Muscle of leg (tissue), 11 donors: ENCODE measurements around the gene TOGARAM1. TPM values are rescaled to one million over a fixed set of nuclear protein-coding genes. Genes with fewer than 3 reads are reported as not detected.
"Not testable (repeated sequence)": the region's sequence is repeated elsewhere in the genome, so short reads cannot be mapped to it uniquely, and the experiment has no call there.

Experiments
- DNase-seq: peaks from one replicate; pipeline ENCODE4 v3.0.0; 2013
- H3K27ac ChIP-seq: one replicate; pipeline ENCODE4 v1.5.1; 2013; ENCODE audit warnings: mild to moderate bottlenecking, low read length, control low read depth
- H3K27me3 ChIP-seq: one replicate; pipeline ENCODE4 v1.6.1; 2013; ENCODE audit warnings: low read length; ENCODE audit not compliant: control insufficient read depth, insufficient read depth
- H3K36me3 ChIP-seq: one replicate; pipeline ENCODE4 v1.6.1; 2013; ENCODE audit warnings: low read length; ENCODE audit not compliant: control insufficient read depth, insufficient read depth
- H3K4me1 ChIP-seq: one replicate; pipeline ENCODE4 v1.6.1; 2013; ENCODE audit warnings: low read length; ENCODE audit not compliant: control insufficient read depth, insufficient read depth
- H3K4me3 ChIP-seq: one replicate; pipeline ENCODE4 v1.5.1; 2013; ENCODE audit warnings: low read length, control low read depth
- H3K9me3 ChIP-seq: replicated peaks from 2 replicates; pipeline ENCODE4 v1.6.1; 2013; ENCODE audit warnings: low read depth, low read length; ENCODE audit not compliant: control insufficient read depth
- WGBS: methylation state at CpG from one replicate; pipeline ENCODE4 v1.1.5; 2013; ENCODE audit warnings: missing lambda C conversion rate; ENCODE audit not compliant: insufficient coverage; 5-methylcytosine and 5-hydroxymethylcytosine counted together
- polyA plus RNA-seq, 8 donors: library from polyadenylated mRNA; unstranded; fragments of 120-200 nt; gene quantifications; one replicate each; pipeline versions ENCODE4 v1.2.1 to v1.2.3, GENCODE V29; 2013; ENCODE audit warnings: inconsistent platforms in 1 of 8, low replicate concordance in 1 of 8; ENCODE audit not compliant: insufficient read length in 8 of 8, insufficient read depth in 1 of 8
- total RNA-seq: library from RNA; stranded (reverse); fragments of 120-200 nt; gene quantifications from one replicate; pipeline ENCODE4 v1.2.4, GENCODE V29; 2013

Gene TOGARAM1
- total and polyA plus RNA-seq, 9 donors = 20.5 to 29.9 (median 22.1) TPM

GRCh38 chr14:45060551-45060950, 98.6 kb downstream of the TOGARAM1 start:
- H3K9me3 ChIP-seq = peaks cover 3% of the 10 kb centered on the region
- H3K27me3 ChIP-seq = no peaks in the 10 kb centered on the region
- H3K4me3 ChIP-seq = no peak overlapping the region
- no peak for DNase-seq
- H3K4me1 ChIP-seq = no peaks in the 10 kb centered on the region
- no peaks in the 10 kb centered on the region for H3K36me3 ChIP-seq
- H3K27ac ChIP-seq = no peak overlapping the region

GRCh38 chr14:45065540-45065939, 103.5 kb downstream of the TOGARAM1 start:
- WGBS = 40% methylated on average over 1 of the region's 3 CpGs
- Histone ChIP-seq H3K9me3 (no peaks in the 10 kb centered on the region), H3K4me3 (no peak overlapping the region), H3K27ac (peak overlapping the region; percentile 66), H3K36me3 (peaks cover 3% of the 10 kb centered on the region), H3K4me1 (peaks cover 4% of the 10 kb centered on the region), H3K27me3 (no peaks in the 10 kb centered on the region)
- DNase-seq = peak; percentile 27

- H3K27me3 ChIP-seq = no peaks in the 10 kb centered on the region
- peak overlapping the region; percentile 66 for H3K27ac ChIP-seq
- peaks cover 3% of the 10 kb centered on the region for H3K36me3 ChIP-seq
- H3K4me1 ChIP-seq = peaks cover 4% of the 10 kb centered on the region
- no peaks in the 10 kb centered on the region for H3K9me3 ChIP-seq
- DNase-seq = peak; percentile 52
- no peak overlapping the region for H3K4me3 ChIP-seq
- WGBS = no CpG with 5 or more reads among the region's 2 CpGs
These were observed 104.0 kb downstream of the TOGARAM1 start for GRCh38 chr14:45065956-45066355.

- 100% methylated on average over 1 of the region's 3 CpGs for WGBS
- DNase-seq = no peak
- H3K4me3 ChIP-seq = no peak overlapping the region
These were observed 104.7 kb downstream of the TOGARAM1 start for GRCh38 chr14:45066667-45067066.

GRCh38 chr14:45068396-45068795, 106.4 kb downstream of the TOGARAM1 start:
- H3K36me3 ChIP-seq = peaks cover 8% of the 10 kb centered on the region
- no peak for DNase-seq
- no peak overlapping the region for H3K4me3 ChIP-seq
- no peaks in the 10 kb centered on the region for H3K27me3 ChIP-seq
- no CpG with 5 or more reads among the region's 3 CpGs for WGBS
- no peaks in the 10 kb centered on the region for H3K9me3 ChIP-seq
- H3K27ac ChIP-seq = no peak overlapping the region
- peaks cover 4% of the 10 kb centered on the region for H3K4me1 ChIP-seq

More at GRCh38 chr14:45066667-45067066, 104.7 kb downstream of the TOGARAM1 start:
- Histone ChIP-seq H3K9me3 (no peaks in the 10 kb centered on the region), H3K27me3 (no peaks in the 10 kb centered on the region), H3K27ac (peak overlapping the region; percentile 66), H3K36me3 (peaks cover 3% of the 10 kb centered on the region), H3K4me1 (peaks cover 4% of the 10 kb centered on the region)

GRCh38 chr14:45070215-45070614, 108.2 kb downstream of the TOGARAM1 start:
- Histone ChIP-seq H3K4me1 (peaks cover 4% of the 10 kb centered on the region), H3K4me3 (no peak overlapping the region), H3K9me3 (no peaks in the 10 kb centered on the region), H3K27ac (no peak overlapping the region), H3K27me3 (no peaks in the 10 kb centered on the region), H3K36me3 (peaks cover 8% of the 10 kb centered on the region)
- no peak for DNase-seq
- no CpG with 5 or more reads among the region's 1 CpG for WGBS

GRCh38 chr14:45072126-45072525, 110.1 kb downstream of the TOGARAM1 start:
- WGBS = 95% methylated on average over 5 of the region's 6 CpGs
- Histone ChIP-seq H3K4me3 (no peak overlapping the region), H3K27me3 (no peaks in the 10 kb centered on the region), H3K27ac (no peak overlapping the region), H3K4me1 (no peaks in the 10 kb centered on the region), H3K36me3 (peaks cover 8% of the 10 kb centered on the region), H3K9me3 (no peaks in the 10 kb centered on the region)
- DNase-seq = no peak

GRCh38 chr14:45073231-45073879, 111.4 kb downstream of the TOGARAM1 start:
- DNase-seq = no peak
- no peaks in the 10 kb centered on the region for H3K4me1 ChIP-seq
- WGBS = no CpG with 5 or more reads among the region's 5 CpGs

GRCh38 chr14:45078323-45078722, 116.3 kb downstream of the TOGARAM1 start:
- no peaks in the 10 kb centered on the region for H3K9me3 ChIP-seq
- H3K36me3 ChIP-seq = no peaks in the 10 kb centered on the region
- H3K4me1 ChIP-seq = peaks cover 2% of the 10 kb centered on the region
- WGBS = no CpG with 5 or more reads among the region's 1 CpG
- no peak overlapping the region for H3K27ac ChIP-seq
- DNase-seq = no peak
- no peak overlapping the region for H3K4me3 ChIP-seq
- no peaks in the 10 kb centered on the region for H3K27me3 ChIP-seq

More at GRCh38 chr14:45073231-45073879, 111.4 kb downstream of the TOGARAM1 start:
- Histone ChIP-seq H3K27ac (no peak overlapping the region), H3K27me3 (no peaks in the 10 kb centered on the region), H3K36me3 (peaks cover 8% of the 10 kb centered on the region), H3K4me3 (no peak overlapping the region), H3K9me3 (no peaks in the 10 kb centered on the region)

- 95% methylated on average over 27 of the region's 40 CpGs for WGBS
- H3K27ac ChIP-seq, H3K36me3 ChIP-seq, H3K4me1 ChIP-seq, DNase-seq, H3K27me3 ChIP-seq, H3K9me3 ChIP-seq, H3K4me3 ChIP-seq: not testable (repeated sequence)
These were observed 118.5 kb downstream of the TOGARAM1 start for GRCh38 chr14:45080416-45080968.
